A549 (cell line): ENCODE measurements around the gene GPR15LG.

Experiments
- MYC ChIP-seq: IDR thresholded peaks from 2 replicates; pipeline ENCODE4 v1.6.1; 2012; ENCODE audit warnings: mild to moderate bottlenecking, inconsistent platforms, low read length, improper control_type of control experiment, borderline replicate concordance
- NFE2L2 ChIP-seq: fragments of 150-350 bp; conservative IDR thresholded peaks from 2 replicates; pipeline ENCODE4 v1.6.1; 2014; ENCODE audit warnings: low read length
- TF ChIP-seq, protein P1 (sequence below): fragments of >200 bp; sonication (Bioruptor Twin); formaldehyde crosslinking; IDR thresholded peaks from 3 replicates; pipeline ENCODE4 v1.5.1; 2016

DNA sequence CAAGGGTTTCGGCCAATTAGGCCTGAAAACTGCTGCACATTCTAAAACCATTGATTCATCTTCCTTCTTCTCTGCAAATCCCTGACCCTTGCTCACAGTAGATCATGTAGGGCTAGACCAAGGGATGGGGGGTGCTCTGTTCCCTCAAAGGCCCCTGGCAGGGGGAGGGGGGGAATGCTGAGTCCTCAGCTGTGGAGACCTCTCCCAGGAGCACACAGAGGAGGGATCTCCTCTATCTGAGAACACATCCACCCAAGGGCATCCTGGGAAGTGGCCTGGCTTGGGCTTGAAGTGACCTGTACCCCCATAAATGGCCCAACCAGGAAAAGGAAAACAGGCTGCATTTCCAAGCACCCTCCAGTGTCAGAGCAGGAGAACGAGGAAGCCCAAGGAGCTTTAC lies 19.7 kb downstream of the GPR15LG start:
- no peak for TF ChIP-seq MYC
- TF ChIP-seq, protein P1, sequence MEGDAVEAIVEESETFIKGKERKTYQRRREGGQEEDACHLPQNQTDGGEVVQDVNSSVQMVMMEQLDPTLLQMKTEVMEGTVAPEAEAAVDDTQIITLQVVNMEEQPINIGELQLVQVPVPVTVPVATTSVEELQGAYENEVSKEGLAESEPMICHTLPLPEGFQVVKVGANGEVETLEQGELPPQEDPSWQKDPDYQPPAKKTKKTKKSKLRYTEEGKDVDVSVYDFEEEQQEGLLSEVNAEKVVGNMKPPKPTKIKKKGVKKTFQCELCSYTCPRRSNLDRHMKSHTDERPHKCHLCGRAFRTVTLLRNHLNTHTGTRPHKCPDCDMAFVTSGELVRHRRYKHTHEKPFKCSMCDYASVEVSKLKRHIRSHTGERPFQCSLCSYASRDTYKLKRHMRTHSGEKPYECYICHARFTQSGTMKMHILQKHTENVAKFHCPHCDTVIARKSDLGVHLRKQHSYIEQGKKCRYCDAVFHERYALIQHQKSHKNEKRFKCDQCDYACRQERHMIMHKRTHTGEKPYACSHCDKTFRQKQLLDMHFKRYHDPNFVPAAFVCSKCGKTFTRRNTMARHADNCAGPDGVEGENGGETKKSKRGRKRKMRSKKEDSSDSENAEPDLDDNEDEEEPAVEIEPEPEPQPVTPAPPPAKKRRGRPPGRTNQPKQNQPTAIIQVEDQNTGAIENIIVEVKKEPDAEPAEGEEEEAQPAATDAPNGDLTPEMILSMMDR: no peak
- TF ChIP-seq NFE2L2: no peak
